AG04449 (cell line): ENCODE measurements around the gene MEFV.

Source experiments
- CTCF ChIA-PET: fragments of 350-600 bp; formaldehyde crosslinking; extraction: SDS; loops from one replicate; lab custom pipeline; 2021; ENCODE audit warnings: antibody characterized with exemption; lab: Yijun Ruan, JAX
- POLR2A ChIA-PET: fragments of 400-600, 350-600 bp; formaldehyde crosslinking; extraction: SDS; loops from one replicate; lab custom pipeline; 2020; ENCODE audit warnings: antibody characterized with exemption, inconsistent platforms; lab: Yijun Ruan, JAX
- DNase-seq: peaks from one replicate; pipeline ENCODE4 v3.0.0-alpha.2; 2010; ENCODE audit warnings: low read depth, low spot score
- H3K4me3 ChIP-seq: 2 replicates; pipeline ENCODE4 v1.5.1; 2011; ENCODE audit warnings: low read depth, mild to moderate bottlenecking, control low read depth, low read length
- CTCF ChIP-seq: IDR thresholded peaks from one replicate; pipeline ENCODE4 v1.5.1; 2011; ENCODE audit warnings: mild to moderate bottlenecking, moderate library complexity, low read length, control low read depth, inconsistent platforms; ENCODE audit not compliant: insufficient read depth; ENCODE audit errors: missing control alignments

MEFV gene

GRCh38 chr16:3295209-3295608 is 38.8 kb upstream of the MEFV start:
- H3K4me3 ChIP-seq, result no peak overlapping the region
- CTCF ChIA-PET, result no interaction called here
- no peak for TF ChIP-seq CTCF
- POLR2A ChIA-PET, result interaction anchor here (0.5 kb wide), 1 partner anchor 87 kb away, joined by 3 read pairs; no protein-coding TSS in a partner anchor
- no peak for DNase-seq

- POLR2A ChIA-PET, result interaction anchor here (0.6 to 1.0 kb wide), 2 partner anchors 10 to 157 kb away, joined by 3 to 4 read pairs; no protein-coding TSS in a partner anchor
- H3K4me3 ChIP-seq, result no peak overlapping the region
- TF ChIP-seq CTCF, result no peak
- DNase-seq, result peak; percentile 89
- CTCF ChIA-PET, result no interaction called here
Measured at GRCh38 chr16:3292604-3293003, 36.2 kb upstream of the MEFV start.

- no peak for DNase-seq
- ChIA-PET CTCF (interaction anchor here (1.3 kb wide), 1 partner anchor 23 kb away, joined by 3 read pairs; no protein-coding TSS in a partner anchor), POLR2A (interaction anchor here (0.9 kb wide), 1 partner anchor 8 kb away, joined by 3 read pairs; no protein-coding TSS in a partner anchor)
- no peak overlapping the region for H3K4me3 ChIP-seq
- TF ChIP-seq CTCF, result no peak
Measured at GRCh38 chr16:3289998-3290673, 33.7 kb upstream of the MEFV start.

GRCh38 chr16:3285131-3285530 is 28.7 kb upstream of the MEFV start:
- ChIA-PET POLR2A (no interaction called here), CTCF (interaction anchor here (1.5 kb wide), 1 partner anchor 19 kb away, joined by 3 read pairs; no protein-coding TSS in a partner anchor)
- H3K4me3 ChIP-seq, result peak overlapping the region; percentile 92
- no peak for TF ChIP-seq CTCF
- DNase-seq, result no peak

GRCh38 chr16:3283543-3284447 is 27.4 kb upstream of the MEFV start:
- no peak for DNase-seq
- no peak for TF ChIP-seq CTCF
- H3K4me3 ChIP-seq, result peak overlapping the region; percentile 92
- ChIA-PET POLR2A (interaction anchor here (1.3 to 1.9 kb wide), 3 partner anchors 17 to 30 kb away, joined by 4 to 11 read pairs (median 10); partner anchors contain the start of genes TIGD7 and ZNF75A), CTCF (interaction anchor here (1.1 to 3.0 kb wide), 3 partner anchors 14 to 21 kb away, joined by 3 to 24 read pairs (median 4); no protein-coding TSS in a partner anchor)
